NCI-H1436 treated with DMSO at 0.1 percent for 48 hours (cell line): ENCODE data around the gene INPP5A.
"Not testable (repeated sequence)": the region's sequence is repeated elsewhere in the genome, so short reads cannot be mapped to it uniquely, and the experiment has no call there.

ENCODE experiments used
- DNase-seq: peaks from one replicate; lab custom pipeline; 2025; lab: John Stamatoyannopoulos, UW

The INPP5A gene

DNA sequence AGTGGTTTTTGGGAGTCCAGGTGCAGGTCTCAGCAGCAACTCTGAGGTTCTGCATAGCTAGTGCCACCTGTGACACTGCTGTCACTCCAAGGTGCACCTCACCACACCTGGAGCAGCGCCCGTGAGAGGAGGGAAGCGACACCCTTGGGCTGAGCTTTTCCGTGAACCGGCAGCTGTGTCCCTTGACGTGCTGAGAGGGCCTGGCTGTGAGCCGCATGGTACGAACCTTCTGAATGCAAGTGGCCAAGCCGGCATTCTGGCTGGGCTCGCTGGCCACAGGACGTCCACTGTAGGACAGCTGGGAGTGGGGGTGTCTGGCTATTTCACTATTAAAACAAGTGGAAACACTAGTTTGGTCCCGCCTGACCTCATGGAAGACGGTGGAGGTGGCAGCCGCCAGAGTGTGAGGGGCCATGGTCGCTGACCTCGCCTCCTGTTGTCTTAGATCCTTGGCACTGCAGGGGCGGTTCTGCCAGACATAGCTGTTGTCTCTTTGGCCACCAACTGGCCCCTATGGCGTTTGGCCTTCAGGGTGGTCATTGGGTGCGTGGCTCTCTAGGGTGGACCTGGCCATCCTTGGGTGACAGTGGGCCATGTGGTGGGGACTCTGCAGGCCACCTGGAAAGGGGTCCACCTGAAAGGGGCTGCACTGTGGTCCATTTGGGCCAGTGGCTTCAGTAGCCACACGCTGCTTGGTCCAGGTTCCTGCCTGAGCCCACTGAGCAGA, 12.9 kb downstream of the INPP5A start:
- DNase-seq: no peak

DNA sequence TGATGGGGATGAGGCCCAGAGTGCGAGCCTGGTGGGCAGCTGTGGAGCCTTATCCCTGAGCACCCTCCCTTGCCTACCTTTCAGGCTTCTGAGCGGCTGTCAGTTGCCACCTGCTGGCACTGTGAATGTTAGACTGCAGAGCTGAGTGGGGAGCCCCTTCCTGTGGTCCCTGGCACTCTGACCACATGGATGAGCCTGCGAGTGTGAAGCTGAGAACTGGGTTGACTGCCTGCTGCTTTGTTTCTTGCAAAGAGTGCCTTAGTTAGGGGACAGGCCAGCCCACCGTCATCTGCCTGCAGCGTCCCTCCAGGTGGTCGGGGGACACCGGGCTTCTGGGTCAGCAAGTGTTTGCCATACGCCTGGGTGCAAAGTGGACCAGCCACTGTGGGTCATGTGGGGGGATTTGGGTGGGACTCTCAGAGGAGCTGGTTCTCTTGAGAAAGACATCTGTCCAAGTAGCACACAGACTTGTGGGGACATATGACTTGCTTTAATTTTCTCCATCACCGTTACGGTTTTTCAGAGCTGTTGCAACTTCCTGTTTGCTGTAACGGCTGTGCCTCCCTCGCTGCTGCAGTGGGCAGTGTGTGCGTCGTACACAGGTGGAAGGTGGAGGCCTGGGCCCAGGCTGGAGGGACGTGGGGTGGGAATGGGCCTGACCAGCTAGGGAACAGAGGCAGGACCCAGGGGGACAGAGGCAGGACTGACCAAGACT, 13.7 kb downstream of the INPP5A start:
- DNase-seq: no peak

DNA sequence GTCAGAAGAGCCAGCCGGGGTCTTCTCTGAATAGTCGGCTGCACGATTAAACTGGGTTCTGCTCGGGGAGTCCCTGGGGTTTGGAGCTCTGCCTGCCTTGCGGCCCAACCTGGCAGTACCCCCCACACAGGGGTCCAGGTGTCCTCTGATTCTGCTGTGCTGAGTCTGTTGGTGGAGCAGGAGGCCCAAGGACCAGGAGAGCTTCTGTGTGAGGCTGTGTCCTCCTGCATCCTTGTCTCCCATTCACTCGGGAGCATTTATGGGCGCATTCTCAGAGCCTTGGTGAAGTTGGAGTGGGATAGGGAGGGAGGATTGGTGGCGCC, 14.2 kb downstream of the INPP5A start:
- no peak for DNase-seq

DNA sequence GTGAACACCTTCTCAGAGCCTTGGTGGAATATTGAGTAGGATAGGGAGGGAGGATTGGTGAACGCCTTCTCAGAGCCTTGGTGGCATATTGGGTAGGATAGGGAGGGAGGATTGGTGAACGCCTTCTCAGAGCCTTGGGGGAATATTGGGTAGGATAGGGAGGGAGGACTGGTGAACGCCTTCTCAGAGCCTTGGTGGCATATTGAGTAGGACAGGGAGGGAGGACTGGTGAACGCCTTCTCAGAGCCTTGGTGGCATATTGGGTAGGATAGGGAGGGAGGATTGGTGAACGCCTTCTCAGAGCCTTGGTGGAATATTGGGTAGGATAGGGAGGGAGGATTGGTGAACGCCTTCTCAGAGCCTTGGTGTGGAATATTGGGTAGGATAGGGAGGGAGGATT, 15.0 kb downstream of the INPP5A start:
- DNase-seq: not testable (repeated sequence)

DNA sequence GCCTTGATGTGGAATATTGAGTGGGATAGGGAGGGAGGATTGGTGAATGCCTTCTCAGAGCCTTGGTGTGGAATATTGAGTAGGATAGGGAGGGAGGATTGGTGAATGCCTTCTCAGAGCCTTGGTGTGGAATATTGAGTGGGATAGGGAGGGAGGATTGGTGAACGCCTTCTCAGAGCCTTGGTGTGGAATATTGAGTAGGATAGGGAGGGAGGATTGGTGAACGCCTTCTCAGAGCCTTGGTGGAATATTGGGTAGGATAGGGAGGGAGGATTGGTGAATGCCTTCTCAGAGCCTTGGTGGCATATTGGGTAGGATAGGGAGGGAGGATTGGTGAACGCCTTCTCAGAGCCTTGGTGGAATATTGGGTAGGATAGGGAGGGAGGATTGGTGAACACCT, 16.0 kb downstream of the INPP5A start:
- DNase-seq: not testable (repeated sequence)

DNA sequence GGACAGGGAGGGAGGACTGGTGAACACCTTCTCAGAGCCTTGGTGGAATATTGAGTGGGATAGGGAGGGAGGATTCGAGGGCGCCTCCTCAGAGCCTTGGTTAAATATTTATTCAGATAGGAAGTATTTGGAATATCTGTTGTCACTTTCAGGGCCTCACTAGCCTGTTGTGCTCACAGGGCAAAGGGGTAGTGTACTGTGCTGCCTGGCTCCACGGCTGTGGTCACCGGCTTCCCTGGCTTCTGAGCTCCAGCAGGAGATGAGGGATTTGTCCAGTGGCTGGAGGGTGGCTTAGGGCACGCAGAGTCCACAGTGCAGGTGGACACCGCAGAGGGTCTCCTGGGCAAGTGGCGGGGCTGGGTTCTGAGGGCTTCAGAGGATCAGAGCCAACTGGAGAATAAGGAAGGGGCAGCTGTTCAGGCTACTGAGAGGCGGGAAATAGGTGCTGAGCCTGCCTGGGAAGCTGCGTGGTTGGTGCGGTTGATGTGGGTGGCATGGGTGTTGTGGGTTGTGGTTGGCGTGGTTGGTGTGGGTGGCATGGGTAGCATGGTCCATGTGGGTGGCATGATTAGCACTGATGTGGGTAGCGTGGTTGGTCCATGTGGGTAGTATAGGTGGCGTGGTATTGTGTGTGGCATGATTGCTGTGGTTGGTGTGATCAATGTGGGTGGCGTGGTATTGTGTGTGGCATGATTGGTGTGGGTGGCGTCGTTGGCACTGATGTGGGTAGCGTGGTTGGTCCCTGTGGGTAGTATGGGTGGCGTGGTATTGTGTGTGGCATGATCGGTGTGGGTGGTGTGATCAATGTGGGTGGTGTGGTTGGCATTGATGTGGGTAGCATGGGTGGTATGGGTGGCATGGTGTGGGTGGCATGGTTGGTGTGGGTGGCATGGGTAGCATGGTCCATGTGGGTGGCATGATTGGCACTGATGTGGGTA, 16.7 kb downstream of the INPP5A start:
- no peak for DNase-seq

DNA sequence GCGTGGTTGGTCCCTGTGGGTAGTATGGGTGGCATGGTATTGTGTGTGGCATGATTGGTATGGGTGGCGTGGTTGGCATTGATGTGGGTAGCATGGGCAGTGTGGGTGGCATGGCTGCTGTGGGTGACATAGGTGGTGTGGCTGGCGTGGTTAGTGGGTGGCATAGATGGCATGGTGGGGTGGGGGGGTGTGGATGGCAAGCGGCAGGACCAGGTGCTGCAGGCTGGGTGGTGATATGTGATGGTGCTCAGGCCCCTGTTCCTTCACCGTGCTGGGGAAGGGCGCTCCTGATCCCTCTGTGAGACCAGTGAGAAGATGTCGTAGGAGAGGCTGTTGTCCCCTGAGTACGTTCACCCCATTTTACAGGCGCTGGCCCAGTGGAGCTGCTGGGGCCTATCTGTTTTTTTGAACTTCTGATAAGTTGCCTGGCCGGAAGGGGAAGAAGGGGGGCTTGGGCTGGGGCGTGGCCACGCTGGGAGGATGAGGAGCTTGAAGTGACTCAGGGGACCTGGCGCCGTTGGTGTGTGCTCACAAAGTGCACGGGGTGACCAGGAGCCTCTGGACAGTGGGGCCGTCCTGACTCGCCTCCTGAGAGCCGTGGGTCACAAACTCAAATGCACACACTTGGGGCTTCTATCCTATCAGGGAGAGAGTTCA, 17.5 kb downstream of the INPP5A start:
- no peak for DNase-seq

DNA sequence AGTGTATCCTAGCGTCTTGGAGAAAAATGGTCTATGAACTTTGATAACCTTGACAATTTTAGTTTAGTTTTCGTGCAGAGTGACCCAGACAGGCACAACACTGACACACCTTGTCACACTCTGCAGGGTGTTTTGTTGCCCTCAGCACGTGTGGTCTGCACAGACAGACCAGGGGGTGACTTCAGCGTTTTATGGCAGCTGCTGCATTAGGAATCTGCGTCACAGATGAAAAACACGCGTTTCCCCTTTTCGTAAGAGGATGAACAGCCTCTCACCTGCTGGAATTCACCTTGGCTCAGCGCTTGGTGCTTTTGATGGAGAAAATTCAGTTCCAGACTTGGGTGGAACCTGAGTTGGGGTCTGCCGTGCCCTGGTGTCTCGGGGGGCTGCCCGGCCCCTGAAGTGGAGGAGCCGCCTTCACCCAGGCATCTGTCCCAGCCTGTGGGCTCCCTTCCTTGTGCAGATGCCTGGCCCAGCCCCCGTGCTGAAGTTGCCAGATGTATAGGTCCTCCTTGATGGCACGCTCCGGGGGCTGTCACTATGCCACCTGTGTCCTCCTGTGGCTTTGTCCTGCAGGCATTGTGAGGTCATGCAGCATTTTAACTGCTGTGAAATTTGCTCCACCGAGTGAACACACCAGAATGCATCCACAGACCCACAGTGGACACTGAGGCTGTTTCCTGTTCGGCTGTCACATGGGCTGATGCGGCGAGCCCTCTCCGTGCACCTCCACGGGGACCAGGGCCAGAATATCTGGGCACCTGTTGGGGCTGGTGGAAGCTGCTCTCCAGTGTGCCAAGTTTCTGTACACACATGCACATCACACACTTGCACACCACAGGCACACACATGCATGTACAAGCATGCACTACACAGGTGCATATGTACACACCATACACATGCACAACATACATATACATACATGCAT, 18.3 kb downstream of the INPP5A start:
- no peak for DNase-seq

DNA sequence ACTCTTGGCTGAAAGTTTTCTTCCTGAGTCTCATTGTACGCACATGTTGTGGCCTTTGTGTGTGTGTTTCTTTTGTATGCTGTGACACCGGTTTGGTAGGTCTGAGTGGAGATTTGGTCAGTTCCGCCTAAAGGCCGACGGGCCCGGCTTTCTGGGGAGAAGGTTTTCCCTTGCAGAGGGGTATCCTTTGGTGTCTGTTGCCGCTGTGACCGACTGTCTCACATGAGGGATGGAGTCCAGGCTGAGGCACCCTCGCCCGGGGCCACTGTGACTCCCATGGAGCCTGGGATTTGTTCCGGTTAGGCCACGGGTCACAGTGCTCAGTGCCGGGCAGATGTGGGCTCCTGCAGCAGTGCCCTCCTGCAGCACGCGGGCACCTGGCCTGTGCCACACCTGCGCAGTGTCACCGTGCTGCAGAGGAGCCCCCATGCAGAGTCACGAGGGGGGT, 19.4 kb downstream of the INPP5A start:
- DNase-seq: no peak

DNA sequence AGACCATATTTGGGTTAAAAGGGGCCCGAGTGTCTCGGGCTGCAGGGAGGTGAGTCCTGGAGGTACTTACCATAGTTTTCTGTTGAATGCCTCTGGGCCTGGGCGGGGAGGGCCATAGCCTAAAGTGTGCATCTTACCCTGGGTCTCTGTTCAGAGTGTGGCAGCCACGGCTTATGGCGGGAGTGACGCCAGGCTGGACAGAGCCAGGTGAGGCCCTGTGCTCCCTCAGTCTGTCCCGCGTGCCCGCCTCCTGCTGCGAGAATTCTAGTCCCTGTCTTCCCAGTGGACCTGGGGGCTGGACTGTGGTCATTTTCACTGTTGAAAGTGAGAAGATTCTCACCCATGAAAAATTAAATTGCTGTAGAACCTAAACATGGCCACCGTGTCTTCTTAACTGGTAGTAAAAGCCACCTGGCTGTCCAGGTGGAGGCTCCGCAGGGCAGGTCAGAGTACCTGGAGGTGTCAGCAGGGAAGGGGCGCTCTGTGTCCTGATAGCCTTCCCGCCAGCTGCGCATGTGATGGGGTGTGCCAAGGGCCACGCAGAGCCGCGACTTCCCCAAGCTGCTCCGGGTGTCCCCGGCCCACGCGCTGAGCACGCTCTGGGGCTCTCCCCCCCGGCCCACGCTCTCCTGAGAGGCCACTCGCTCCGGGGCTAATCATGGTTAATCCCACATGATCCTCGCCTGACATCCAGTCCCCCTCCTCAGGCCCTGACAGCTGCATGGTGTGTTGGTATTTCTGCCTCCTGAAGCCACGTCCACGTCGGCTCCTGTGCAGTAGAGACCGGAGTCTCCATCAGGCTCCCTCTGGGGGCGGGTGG, 20.3 kb downstream of the INPP5A start:
- DNase-seq: no peak

DNA sequence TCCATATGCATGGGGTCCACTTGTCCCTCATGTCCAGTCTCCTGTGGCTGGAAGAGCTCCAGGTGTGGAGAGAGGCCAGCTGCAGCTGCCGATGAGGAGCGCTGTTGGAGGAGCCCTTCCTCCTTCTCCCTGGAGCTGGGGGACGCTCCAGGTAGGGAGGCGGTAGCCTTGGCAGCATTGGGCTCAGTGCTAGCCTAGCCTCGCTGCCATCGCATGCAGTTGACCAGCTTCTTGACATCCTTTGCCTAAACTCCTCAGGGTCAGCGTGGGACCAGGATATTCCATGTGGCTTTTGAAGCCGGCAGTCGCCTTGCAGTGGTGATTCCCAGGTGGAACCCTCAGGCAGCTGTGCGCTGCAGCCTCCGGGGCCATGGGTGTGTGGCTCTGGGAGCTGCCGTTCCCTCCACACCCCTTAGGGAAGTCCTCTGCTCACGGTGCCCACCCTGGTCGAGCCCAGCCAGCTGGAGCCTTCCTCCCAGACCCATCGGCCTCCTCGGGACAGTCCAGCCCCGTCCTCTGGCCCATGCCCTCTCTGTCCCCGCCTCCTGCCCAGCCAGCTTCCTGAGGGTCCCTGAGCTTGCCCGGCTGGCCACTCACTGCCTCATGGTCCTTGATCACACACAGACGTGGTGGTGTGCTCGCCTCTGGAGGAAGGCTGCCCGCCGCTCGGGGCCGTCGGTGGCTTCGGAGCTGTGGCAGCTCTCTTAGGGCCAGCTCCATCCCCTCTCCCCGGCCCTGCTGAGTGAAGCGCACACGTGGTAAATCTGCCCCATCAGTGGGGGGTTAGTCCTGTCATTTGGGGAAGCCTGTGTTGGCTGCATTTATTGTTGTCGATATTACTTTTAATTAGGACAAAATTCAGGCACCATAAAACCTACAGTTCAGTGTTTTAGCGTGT, 21.2 kb downstream of the INPP5A start:
- no peak for DNase-seq

DNA sequence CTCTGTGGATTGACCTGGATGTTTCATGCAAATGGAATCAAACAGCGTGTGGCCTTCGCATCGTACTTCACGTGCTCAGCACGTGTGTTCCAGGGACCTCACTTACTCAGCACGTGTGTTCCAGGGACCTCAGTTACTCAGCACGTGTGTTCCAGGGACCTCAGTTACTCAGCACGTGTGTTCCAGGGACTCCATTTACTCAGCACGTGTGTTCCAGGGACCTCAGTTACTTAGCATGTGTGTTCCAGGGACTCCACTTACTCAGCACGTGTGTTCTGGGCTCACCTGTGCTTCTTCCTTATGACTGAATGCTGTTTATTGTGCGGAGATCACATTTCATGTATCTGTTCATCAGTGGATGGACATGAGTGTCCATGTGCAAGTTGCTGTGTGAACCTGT, 22.0 kb downstream of the INPP5A start:
- DNase-seq: no peak

DNA sequence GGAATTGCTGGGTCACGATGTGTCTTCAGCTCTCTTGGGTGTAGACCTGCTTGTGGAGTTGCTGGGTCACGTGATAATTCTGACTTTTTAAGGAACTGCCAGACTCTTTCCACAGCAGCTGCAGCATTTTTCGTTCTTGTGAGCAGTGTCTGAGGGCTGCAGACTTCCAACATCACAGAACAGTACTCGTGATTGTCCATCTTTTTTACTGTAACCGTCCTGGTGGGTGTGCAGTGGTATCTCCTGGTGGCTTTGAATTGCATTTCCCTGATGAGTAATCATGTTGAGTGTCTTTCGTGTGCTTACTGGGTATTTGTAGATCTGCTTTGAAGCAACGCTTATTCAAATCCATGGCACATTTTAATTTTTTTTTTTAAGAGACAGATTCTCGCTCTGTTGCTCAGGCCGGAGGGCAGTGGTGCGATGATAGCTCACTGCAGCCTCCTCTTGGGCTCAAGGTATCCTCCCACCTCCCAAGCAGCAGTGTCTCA, 22.7 kb downstream of the INPP5A start:
- DNase-seq: no peak

DNA sequence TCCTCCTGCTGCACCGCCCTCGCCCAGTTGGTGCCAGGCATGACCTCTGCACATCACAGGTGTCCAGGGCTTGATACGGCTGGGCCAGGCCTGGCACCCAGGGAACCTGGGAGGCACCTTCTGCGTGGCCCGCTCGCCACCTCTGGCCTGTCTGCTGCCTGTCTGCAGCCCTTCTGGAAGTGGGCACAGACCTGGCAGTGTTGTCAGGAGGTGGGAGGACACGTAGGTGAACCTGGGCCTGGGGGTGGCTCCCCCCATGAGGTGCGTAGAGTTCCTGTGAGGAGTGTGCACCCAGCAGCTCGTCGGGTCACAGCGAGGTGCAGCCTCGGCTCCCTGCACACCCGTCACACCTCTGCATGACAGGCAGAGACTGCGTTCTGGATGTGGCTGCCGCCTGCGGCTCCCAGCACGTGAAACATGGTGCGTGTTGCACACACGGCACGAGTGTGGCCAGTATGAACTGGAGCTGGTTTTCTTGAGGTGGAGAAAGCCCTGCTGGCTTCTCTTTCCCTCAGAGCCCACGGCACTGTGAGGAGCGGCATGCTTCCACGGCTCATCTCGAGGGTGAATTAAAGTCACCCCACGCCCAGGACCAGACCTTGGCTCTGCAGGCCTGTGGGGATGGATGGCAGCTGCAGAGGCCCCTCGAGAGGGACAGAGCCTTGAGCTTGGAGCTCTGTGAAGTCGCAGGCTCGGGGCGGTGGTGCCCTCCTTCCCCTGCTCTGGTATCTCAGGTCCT, 24.8 kb downstream of the INPP5A start:
- no peak for DNase-seq

DNA sequence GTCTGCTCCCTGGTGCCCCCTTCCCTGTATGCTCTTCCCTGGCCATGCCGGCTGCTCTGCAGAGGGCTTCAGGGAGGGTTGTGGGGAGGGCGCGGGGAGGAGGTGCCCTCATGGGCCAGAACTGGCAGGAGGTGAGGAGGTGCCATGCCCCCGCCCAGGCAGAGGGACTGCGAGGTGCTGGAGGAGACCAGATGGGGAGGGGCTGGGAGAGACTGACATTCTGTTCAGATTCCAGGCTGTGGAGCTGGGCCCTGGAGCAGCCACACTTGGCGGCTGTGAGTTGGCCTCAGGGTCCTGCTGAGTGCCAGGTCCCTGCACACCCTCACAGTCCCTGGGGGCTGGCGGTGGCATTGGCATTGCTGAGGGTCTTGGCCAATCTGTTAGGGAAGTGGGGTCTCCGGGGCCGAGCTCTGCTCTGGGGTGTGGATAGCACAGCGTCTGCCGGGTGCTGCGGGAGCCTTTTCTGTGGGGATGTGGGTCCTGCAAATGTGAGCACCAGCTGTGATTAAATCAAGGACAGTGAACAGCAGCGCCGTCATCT, 25.4 kb downstream of the INPP5A start:
- no peak for DNase-seq

DNA sequence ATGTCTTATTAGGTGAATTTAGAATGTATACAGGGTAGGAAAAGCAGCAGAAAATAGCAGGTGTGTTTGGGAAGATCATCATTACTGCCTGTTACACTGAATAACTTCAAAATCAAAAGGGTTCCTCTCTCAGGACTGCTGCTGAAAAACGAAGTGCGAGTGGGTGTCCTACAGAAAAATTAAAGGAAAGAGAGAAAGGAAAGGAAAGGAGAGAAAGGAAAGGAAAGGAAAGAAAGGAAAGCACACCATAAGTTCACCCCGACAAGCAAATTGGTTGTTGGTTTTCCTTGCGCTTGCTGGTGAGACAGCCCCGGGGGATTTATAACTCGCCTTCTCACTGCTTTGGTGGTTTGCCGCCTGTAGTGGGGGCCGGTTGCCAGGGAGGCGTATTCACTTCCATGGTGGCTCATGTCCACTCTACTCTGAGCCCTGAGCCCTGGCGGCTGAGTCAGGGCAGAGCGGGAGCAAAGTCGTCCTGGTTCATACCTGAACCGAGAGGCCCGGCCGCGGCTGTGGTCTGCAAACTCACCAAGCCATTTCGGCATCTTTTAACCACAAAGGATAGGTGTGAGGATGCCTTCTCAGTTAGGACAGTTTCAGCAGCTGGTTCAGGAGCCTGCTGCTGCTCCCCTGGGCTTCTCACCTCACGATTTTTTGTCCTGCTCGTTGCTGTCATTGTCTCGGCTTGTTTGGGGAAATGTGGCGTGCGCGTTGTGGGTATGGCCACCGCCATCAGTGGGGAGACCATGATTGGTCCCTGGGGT, 26.1 kb downstream of the INPP5A start:
- DNase-seq: no peak

DNA sequence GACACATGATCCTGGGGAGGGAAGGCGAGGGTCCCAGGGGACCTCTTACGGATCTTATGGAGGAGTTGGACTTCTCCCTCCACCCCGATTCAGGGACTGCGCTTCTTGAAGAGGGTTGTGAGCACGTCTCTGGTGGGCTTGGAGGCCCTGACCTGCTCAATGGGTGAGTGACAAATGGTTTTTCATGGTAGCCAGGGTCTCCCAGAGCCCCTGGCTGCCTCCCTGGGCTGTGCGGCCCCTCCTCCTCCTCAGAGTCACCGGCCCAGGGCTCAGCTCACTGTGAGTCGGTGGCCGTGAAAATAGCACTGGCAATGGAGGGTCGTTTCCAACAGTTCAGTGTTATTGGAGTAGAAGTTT, 26.6 kb downstream of the INPP5A start:
- DNase-seq: no peak
